ENCODE results near the gene LNX1. TPM values are rescaled to one million over a fixed set of nuclear protein-coding genes. Genes with fewer than 3 reads are reported as not detected.

LNX1 gene
- total RNA-seq, 1 experiment from 2014 or later = 3.3 TPM

DNA sequence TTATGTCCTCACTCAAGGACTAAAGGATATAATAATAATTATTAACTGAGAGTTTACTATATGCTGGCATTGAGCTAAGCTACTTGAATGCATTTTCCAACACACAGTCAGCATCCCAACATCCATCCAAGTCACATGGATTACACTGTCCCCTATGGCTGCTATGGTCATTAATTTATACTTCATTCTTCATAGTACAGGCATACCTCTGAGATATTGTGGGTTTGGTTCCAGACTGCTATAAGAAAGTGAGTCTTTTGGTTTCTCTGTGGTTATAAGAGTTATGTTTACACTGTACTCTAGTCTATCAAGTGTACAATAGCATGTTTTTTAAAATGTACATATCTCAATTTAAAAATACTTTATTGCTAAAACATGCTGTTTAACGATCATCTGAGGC lies 89.2 kb downstream of the LNX1 start:
- H3K9ac ChIP-seq (ENCODE audit: low read length) = no peak overlapping the region
- no peaks in the 10 kb centered on the region for H3K9me2 ChIP-seq (ENCODE audit: insufficient read depth)
- H3K27me3 ChIP-seq (ENCODE audit: insufficient read depth, low read length) = no peaks in the 10 kb centered on the region
- no peaks in the 10 kb centered on the region for H4K20me1 ChIP-seq (ENCODE audit: insufficient read depth)
- no TSS peak for BruUV-seq (replicated peaks)
- no peaks in the 10 kb centered on the region for H3K4me1 ChIP-seq (ENCODE audit: control insufficient read depth in 1 of 2, insufficient read depth in 2 of 2, low read length in 2 of 2)
- H2AFZ ChIP-seq (ENCODE audit: low read depth, low read length, poor library complexity, severe bottlenecking) = no peak overlapping the region
- TF ChIP-seq FOSL1 (IDR thresholded peaks at IDR 0.05; ENCODE audit: low read depth) = no peak
- TF ChIP-seq ATF3 (IDR thresholded peaks at IDR 0.05) = no peak
- TF ChIP-seq, protein P1, sequence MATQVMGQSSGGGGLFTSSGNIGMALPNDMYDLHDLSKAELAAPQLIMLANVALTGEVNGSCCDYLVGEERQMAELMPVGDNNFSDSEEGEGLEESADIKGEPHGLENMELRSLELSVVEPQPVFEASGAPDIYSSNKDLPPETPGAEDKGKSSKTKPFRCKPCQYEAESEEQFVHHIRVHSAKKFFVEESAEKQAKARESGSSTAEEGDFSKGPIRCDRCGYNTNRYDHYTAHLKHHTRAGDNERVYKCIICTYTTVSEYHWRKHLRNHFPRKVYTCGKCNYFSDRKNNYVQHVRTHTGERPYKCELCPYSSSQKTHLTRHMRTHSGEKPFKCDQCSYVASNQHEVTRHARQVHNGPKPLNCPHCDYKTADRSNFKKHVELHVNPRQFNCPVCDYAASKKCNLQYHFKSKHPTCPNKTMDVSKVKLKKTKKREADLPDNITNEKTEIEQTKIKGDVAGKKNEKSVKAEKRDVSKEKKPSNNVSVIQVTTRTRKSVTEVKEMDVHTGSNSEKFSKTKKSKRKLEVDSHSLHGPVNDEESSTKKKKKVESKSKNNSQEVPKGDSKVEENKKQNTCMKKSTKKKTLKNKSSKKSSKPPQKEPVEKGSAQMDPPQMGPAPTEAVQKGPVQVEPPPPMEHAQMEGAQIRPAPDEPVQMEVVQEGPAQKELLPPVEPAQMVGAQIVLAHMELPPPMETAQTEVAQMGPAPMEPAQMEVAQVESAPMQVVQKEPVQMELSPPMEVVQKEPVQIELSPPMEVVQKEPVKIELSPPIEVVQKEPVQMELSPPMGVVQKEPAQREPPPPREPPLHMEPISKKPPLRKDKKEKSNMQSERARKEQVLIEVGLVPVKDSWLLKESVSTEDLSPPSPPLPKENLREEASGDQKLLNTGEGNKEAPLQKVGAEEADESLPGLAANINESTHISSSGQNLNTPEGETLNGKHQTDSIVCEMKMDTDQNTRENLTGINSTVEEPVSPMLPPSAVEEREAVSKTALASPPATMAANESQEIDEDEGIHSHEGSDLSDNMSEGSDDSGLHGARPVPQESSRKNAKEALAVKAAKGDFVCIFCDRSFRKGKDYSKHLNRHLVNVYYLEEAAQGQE (IDR thresholded peaks at IDR 0.05; ENCODE audit: low read depth) = no peak
- TF ChIP-seq SP1 (IDR thresholded peaks at IDR 0.05; ENCODE audit: low read depth) = no peak
- no peak for TF ChIP-seq ELF1 (IDR thresholded peaks at IDR 0.05; ENCODE audit: borderline replicate concordance, low read depth)
- TF ChIP-seq POLR2AphosphoS5 (IDR thresholded peaks at IDR 0.05; ENCODE audit: low read depth, low read length) = no peak
- no peak for TF ChIP-seq CBX3 (IDR thresholded peaks at IDR 0.05; ENCODE audit: low read depth)
- no peak overlapping the region for H3K4me3 ChIP-seq (replicated peaks in 1 of 2; ENCODE audit: low read depth in 1 of 2, low read length in 2 of 2)
- RAD21 ChIA-PET (ENCODE audit: low non-redundant PET in 1 of 2, low total read pairs in 2 of 2, uncharacterized antibody in 2 of 2, unreplicated experiment in 2 of 2) = no interaction called here
- no peak overlapping the region for H3K4me2 ChIP-seq (ENCODE audit: low read length)
- ATAC-seq (no peak), DNase-seq (ENCODE audit: low read depth, low spot score) (no peak)
- no peaks in the 10 kb centered on the region for H3K9me3 ChIP-seq (ENCODE audit: control insufficient read depth in 1 of 2, insufficient read depth in 1 of 2, low read depth in 1 of 2, low read length in 2 of 2)
- CTCF ChIA-PET = no interaction called here
- H3K36me3 ChIP-seq (ENCODE audit: control insufficient read depth in 1 of 2, insufficient read depth in 2 of 2, low read length in 2 of 2) = no peaks in the 10 kb centered on the region
- intact Hi-C loops (cut with micrococcal nuclease) = no loop called here
- no peaks in the 10 kb centered on the region for H3K79me2 ChIP-seq (ENCODE audit: insufficient read depth, low read length)
- no peak overlapping the region for H3K27ac ChIP-seq (ENCODE audit: low read depth, low read length)
- POLR2A ChIA-PET = no interaction called here

DNA sequence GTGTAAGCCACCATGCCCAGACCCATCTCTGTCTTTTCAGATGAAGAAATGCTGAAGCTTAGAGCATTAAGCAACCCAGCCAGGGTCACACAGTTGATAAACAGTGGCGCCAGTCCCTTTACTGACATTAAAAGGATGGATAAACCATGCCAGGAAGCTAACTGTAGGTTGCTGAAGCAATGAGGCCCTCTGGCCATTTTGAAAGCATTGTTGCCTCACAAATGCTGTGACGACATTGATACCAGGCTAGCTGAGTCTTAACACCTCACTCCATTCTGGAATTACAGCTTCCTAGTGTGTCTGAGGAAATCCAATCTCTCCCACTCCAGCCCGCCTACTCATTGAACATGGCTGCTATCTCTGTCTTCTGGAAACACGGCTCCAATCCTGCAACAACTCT lies 89.7 kb downstream of the LNX1 start:
- no peaks in the 10 kb centered on the region for H4K20me1 ChIP-seq (ENCODE audit: insufficient read depth)
- H2AFZ ChIP-seq (ENCODE audit: low read depth, low read length, poor library complexity, severe bottlenecking) = no peak overlapping the region
- H3K4me2 ChIP-seq (ENCODE audit: low read length) = no peak overlapping the region
- no peak overlapping the region for H3K4me3 ChIP-seq (replicated peaks in 1 of 2; ENCODE audit: low read depth in 1 of 2, low read length in 2 of 2)
- TF ChIP-seq ZNF274 (IDR thresholded peaks at IDR 0.05; ENCODE audit: low read depth, low read length) (no peak), YY1 (IDR thresholded peaks at IDR 0.05; ENCODE audit: extremely low read depth, insufficient replicate concordance, low read depth, low read length) (no peak)
- no peaks in the 10 kb centered on the region for H3K27me3 ChIP-seq (ENCODE audit: insufficient read depth, low read length)
- DNase-seq (ENCODE audit: low read depth, low spot score) (no peak), ATAC-seq (no peak)
- no peak overlapping the region for H3K9ac ChIP-seq (ENCODE audit: low read length)
- no peaks in the 10 kb centered on the region for H3K9me2 ChIP-seq (ENCODE audit: insufficient read depth)
- ChIA-PET RAD21 (ENCODE audit: low non-redundant PET in 1 of 2, low total read pairs in 2 of 2, uncharacterized antibody in 2 of 2, unreplicated experiment in 2 of 2) (no interaction called here), POLR2A (no interaction called here), CTCF (interaction anchor here (1.4 kb wide), 1 partner anchor 205 kb away, joined by 3 read pairs; no protein-coding TSS in a partner anchor)
- H3K9me3 ChIP-seq (ENCODE audit: control insufficient read depth in 1 of 2, insufficient read depth in 1 of 2, low read depth in 1 of 2, low read length in 2 of 2) = no peaks in the 10 kb centered on the region
- H3K36me3 ChIP-seq (ENCODE audit: control insufficient read depth in 1 of 2, insufficient read depth in 2 of 2, low read length in 2 of 2) = no peaks in the 10 kb centered on the region
- BruUV-seq (replicated peaks) = no TSS peak
- no peaks in the 10 kb centered on the region for H3K79me2 ChIP-seq (ENCODE audit: insufficient read depth, low read length)
- no peak overlapping the region for H3K27ac ChIP-seq (ENCODE audit: low read depth, low read length)
- intact Hi-C loops (cut with micrococcal nuclease) = no loop called here
- no peaks in the 10 kb centered on the region for H3K4me1 ChIP-seq (ENCODE audit: control insufficient read depth in 1 of 2, insufficient read depth in 2 of 2, low read length in 2 of 2)

Measured in HCT116 (cell line).